Spinal cord (tissue), 10 donors: ENCODE data around the gene PRR36. TPM values are rescaled to one million over a fixed set of nuclear protein-coding genes. Genes with fewer than 3 reads are reported as not detected.
"Not testable (repeated sequence)": the region's sequence is repeated elsewhere in the genome, so short reads cannot be mapped to it uniquely, and the experiment has no call there.

Experiments
- DNase-seq, 6 donors: peaks; one replicate each; pipeline versions ENCODE4 v3.0.0 to v3.0.0-alpha.2; 2013 to 2015; ENCODE audit warnings: low spot score in 6 of 6, low read depth in 4 of 6
- H3K27ac ChIP-seq: one replicate; pipeline ENCODE4 v1.5.1; 2013; ENCODE audit warnings: low read depth, low read length, control low read depth
- H3K27me3 ChIP-seq: one replicate; pipeline ENCODE4 v1.6.1; 2013; ENCODE audit warnings: low read length; ENCODE audit not compliant: control insufficient read depth, insufficient read depth
- H3K36me3 ChIP-seq: one replicate; pipeline ENCODE4 v1.6.1; 2013; ENCODE audit warnings: low read length; ENCODE audit not compliant: control insufficient read depth, insufficient read depth
- H3K4me1 ChIP-seq: one replicate; pipeline ENCODE4 v1.6.1; 2013; ENCODE audit warnings: low read length; ENCODE audit not compliant: control insufficient read depth, insufficient read depth
- H3K4me3 ChIP-seq: one replicate; pipeline ENCODE4 v1.5.1; 2013; ENCODE audit warnings: low read depth, low read length, control low read depth
- H3K9me3 ChIP-seq: one replicate; pipeline ENCODE4 v1.6.1; 2013; ENCODE audit warnings: low read length; ENCODE audit not compliant: control insufficient read depth, insufficient read depth
- WGBS: methylation state at CpG from one replicate; pipeline ENCODE4 v1.1.5; 2013; ENCODE audit warnings: missing lambda C conversion rate; ENCODE audit not compliant: insufficient coverage; 5-methylcytosine and 5-hydroxymethylcytosine counted together
- polyA plus RNA-seq, 2 donors: library from polyadenylated mRNA; unstranded; fragments of 120-200 nt; gene quantifications; one replicate each; pipeline ENCODE4 v1.2.1, GENCODE V29; 2013; ENCODE audit not compliant: insufficient read length in 2 of 2
- total RNA-seq, 2 donors: library from RNA; depleted of rRNA in 1 of 2; stranded (reverse); fragments of 120-200 nt in 1 of 2; fragments of >200 nt in 1 of 2; gene quantifications; one replicate each; pipeline versions ENCODE4 v1.2.3 to v1.2.4, GENCODE V29; 2013 to 2014
- donor health status: healthy.

Gene PRR36
- total and polyA plus RNA-seq, 4 donors = 1.9 to 59.7 (median 30.9) TPM

DNA sequence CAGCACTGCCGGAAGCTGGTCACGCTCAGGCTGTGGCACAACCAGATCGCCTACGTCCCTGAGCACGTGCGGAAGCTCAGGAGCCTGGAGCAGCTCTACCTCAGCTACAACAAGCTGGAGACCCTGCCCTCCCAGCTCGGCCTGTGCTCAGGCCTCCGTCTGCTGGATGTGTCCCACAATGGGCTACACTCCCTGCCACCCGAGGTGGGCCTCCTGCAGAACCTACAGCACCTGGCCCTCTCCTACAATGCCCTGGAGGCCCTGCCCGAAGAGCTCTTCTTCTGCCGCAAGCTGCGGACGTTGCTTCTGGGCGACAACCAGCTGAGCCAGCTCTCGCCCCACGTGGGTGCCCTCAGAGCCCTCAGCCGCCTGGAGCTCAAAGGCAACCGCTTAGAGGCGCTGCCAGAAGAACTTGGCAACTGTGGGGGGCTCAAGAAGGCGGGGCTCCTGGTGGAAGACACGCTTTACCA is 26.2 kb upstream of the PRR36 start:
- Histone ChIP-seq H3K27me3 (peaks cover under 1% of the 10 kb centered on the region), H3K4me3 (no peak overlapping the region), H3K9me3 (no peaks in the 10 kb centered on the region), H3K36me3 (peaks cover 4% of the 10 kb centered on the region), H3K4me1 (peaks cover 23% of the 10 kb centered on the region), H3K27ac (no peak overlapping the region)
- no peak for DNase-seq
- 63% methylated on average over 19 of the region's 21 CpGs for WGBS

DNA sequence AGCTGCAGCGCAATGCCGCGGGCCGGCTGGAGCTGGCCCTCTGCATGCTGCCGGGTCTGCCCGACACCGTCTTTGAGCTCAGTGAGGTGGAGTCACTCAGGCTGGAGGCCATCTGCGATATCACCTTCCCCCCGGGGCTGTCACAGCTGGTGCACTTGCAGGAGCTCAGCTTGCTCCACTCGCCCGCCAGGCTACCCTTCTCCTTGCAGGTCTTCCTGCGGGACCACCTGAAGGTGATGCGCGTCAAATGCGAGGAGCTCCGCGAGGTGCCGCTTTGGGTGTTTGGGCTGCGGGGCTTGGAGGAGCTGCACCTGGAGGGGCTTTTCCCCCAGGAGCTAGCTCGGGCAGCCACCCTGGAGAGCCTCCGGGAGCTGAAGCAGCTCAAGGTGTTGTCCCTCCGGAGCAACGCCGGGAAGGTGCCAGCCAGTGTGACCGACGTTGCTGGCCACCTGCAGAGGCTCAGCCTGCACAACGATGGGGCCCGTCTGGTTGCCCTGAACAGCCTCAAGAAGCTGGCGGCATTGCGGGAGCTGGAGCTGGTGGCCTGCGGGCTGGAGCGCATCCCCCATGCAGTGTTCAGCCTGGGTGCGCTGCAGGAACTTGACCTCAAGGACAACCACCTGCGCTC is 25.7 kb upstream of the PRR36 start:
- peaks cover 17% of the 10 kb centered on the region for H3K4me1 ChIP-seq
- H3K27ac ChIP-seq = no peak overlapping the region
- DNase-seq = no peak
- no peaks in the 10 kb centered on the region for H3K9me3 ChIP-seq
- no peak overlapping the region for H3K4me3 ChIP-seq
- no peaks in the 10 kb centered on the region for H3K36me3 ChIP-seq
- peaks cover 4% of the 10 kb centered on the region for H3K27me3 ChIP-seq
- 89% methylated on average over 34 of the region's 34 CpGs for WGBS

GRCh38 chr19:7898967-7899366 is 24.8 kb upstream of the PRR36 start:
- Histone ChIP-seq H3K9me3 (no peaks in the 10 kb centered on the region), H3K27me3 (peaks cover 4% of the 10 kb centered on the region), H3K27ac (no peak overlapping the region), H3K4me3 (no peak overlapping the region), H3K36me3 (no peaks in the 10 kb centered on the region), H3K4me1 (peaks cover 10% of the 10 kb centered on the region)
- DNase-seq = no peak
- 96% methylated on average over 16 of the region's 16 CpGs for WGBS

- Histone ChIP-seq H3K9me3 (no peaks in the 10 kb centered on the region), H3K36me3 (no peaks in the 10 kb centered on the region), H3K4me3 (no peak overlapping the region), H3K4me1 (peaks cover under 1% of the 10 kb centered on the region), H3K27ac (no peak overlapping the region), H3K27me3 (peaks cover 4% of the 10 kb centered on the region)
- DNase-seq = no peak
- 87% methylated on average over 11 of the region's 11 CpGs for WGBS
Observed at GRCh38 chr19:7897292-7897691, 23.1 kb upstream of the PRR36 start.

GRCh38 chr19:7895565-7895964 is 21.4 kb upstream of the PRR36 start:
- WGBS = 85% methylated on average over 12 of the region's 13 CpGs
- H3K4me3 ChIP-seq = no peak overlapping the region
- DNase-seq = no peak
- H3K27me3 ChIP-seq = peaks cover 4% of the 10 kb centered on the region
- no peaks in the 10 kb centered on the region for H3K9me3 ChIP-seq
- no peak overlapping the region for H3K27ac ChIP-seq
- no peaks in the 10 kb centered on the region for H3K36me3 ChIP-seq
- no peaks in the 10 kb centered on the region for H3K4me1 ChIP-seq

DNA sequence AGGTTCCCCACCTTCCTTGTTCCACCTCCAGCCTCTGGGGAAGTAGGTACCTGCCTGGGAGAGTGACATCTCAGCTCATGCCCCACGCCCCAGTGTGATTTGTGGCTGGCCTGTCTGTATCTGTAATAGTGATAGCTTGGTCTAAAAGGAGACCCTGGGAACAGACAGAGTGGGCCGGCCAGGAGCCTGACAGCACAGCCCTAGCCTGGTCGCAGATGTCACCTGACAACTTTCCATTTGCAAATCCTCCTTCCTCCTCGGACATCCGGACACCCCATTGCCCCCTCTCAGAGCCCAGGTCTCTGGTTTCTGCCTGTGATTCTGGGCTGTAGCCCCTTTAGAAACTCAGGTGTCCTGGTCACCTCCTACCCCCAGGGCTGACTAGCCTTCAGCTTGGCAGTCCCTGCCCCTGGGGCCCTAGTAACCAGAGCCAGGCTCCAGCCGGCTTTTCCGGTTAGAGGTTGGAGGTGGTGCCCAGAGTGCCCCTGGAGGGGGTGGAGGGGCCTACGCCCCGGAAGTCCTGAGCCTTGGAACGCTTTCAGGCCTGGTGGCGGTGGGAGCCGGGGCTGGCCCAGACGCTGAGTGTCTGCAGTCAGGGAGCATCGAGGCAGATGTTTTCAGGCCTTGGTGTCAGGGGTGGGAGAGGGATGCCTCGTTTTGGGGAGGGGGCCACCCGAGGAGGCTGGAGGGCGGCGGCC is 20.6 kb upstream of the PRR36 start:
- H3K4me1 ChIP-seq = no peaks in the 10 kb centered on the region
- H3K27ac ChIP-seq = no peak overlapping the region
- WGBS = 61% methylated on average over 18 of the region's 18 CpGs
- no peaks in the 10 kb centered on the region for H3K36me3 ChIP-seq
- peaks cover 4% of the 10 kb centered on the region for H3K27me3 ChIP-seq
- H3K4me3 ChIP-seq = no peak overlapping the region
- no peaks in the 10 kb centered on the region for H3K9me3 ChIP-seq
- no peak for DNase-seq

DNA sequence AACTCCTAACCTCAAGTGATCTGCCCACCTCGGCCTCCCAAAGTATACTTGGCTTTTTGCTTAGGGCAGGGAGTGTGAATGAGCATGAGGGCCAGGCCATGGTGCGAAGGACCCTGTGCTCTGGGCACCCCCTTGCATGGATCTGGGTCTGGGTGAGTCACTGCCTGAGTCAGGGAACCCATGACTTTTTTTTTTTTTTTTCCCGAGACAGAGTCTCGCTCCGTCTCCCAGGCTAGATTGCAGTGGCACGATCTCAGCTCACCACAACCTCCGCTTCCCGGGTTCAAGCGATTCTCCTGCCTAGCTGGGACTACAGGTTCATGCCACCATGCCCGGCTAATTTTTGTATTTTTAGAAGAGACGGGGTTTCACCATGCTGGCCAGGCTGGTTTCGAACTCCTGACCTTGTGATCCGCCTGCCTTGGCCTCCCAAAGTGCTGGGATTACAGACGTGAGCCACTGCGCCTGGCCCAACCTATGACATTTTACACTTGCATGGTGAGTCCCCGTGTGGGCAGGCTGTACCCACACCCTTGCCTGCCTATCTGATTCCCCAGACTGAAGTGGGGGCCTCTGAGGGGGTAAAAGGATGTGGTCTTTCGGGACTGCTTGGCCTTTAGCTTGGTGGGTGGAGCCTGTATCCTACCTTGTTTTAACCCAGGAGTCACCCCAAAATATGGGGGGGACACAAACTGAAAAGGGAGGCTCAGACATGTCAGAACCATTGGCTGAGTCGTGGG is 19.3 kb upstream of the PRR36 start:
- not testable (repeated sequence) for H3K27ac ChIP-seq, H3K4me1 ChIP-seq, H3K27me3 ChIP-seq, H3K36me3 ChIP-seq, H3K4me3 ChIP-seq, DNase-seq, H3K9me3 ChIP-seq
- WGBS = 87% methylated on average over 15 of the region's 18 CpGs

DNA sequence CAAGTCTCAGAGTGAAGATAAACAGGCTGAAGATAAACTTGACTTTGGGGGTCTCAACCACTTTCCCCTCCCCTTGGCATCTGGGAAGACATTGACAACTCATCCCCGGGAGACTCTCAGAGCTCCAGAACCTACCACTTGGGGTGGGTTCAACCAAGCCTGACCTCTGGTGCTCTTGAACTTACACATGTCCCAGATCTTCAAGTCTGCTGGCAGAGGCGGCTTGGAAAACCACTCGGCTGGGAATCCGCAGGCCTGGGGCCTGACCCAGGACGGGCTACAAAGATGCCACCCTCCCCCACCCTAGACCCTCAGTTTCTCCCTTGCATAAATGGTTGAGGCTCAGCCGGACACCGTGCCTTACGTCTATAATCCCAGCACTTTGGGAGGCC is 14.6 kb upstream of the PRR36 start:
- DNase-seq = no peak
- Histone ChIP-seq H3K27ac (no peak overlapping the region), H3K4me1 (peaks cover 4% of the 10 kb centered on the region), H3K27me3 (peaks cover 19% of the 10 kb centered on the region), H3K36me3 (no peaks in the 10 kb centered on the region), H3K4me3 (no peak overlapping the region), H3K9me3 (no peaks in the 10 kb centered on the region)
- WGBS = 76% methylated on average over 8 of the region's 8 CpGs

DNA sequence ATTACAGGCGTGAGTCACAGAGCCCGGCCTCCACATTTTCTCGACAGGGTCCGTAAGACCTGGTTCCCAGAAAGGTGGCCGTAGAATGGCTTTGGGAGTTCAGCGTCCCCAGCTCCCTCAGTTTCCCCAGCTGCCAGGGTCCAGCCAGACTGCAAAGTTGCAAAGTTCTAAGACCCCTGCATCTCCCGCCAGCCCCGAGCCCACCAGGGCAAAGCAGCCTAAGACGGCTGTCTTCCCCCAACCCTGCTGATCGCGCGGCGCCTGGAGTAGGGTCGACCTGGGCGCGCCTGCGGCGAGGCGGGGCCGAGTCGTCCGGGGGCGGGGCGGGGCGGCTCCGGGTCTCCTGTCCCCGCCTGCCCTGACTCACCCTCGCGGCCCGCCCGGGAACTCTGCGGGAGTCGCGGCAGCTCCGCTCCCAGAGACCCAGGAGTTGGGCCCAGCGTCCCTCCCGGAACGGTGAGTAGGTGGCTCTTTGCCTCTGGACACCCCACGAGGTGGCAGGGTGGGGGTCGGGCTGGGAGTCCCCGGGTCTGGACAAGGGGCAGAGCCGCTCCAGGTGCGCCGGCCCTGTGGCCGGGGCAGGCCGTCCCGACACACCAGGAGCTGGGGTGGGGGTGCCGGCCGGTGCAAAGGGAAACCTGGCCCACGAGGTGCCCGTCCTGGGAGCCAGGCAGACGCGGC is 14.1 kb upstream of the PRR36 start, which contains the start of gene LRRC8E:
LRRC8E (plus strand) TSS at position 366 of the 681 bp plus-strand sequence. CDS start 7,094 bp downstream, outside the sequence.
- WGBS = 9% methylated on average over 53 of the region's 53 CpGs
- H3K27me3 ChIP-seq = peaks cover 19% of the 10 kb centered on the region
- H3K9me3 ChIP-seq = no peaks in the 10 kb centered on the region
- H3K4me1 ChIP-seq = peaks cover 4% of the 10 kb centered on the region
- no peak within 1 kb of the TSS for H3K27ac ChIP-seq
- H3K36me3 ChIP-seq = no peaks in the 10 kb centered on the region
- no peak within 1 kb of the TSS for H3K4me3 ChIP-seq
- DNase-seq = no peak
